NCI-H2196 (cell line): ENCODE data around the gene ARHGAP8.
"Not testable (repeated sequence)": the region's sequence is repeated elsewhere in the genome, so short reads cannot be mapped to it uniquely, and the experiment has no call there.

Experiments
- DNase-seq: peaks from one replicate; lab custom pipeline; 2025; ENCODE audit not compliant: unreplicated experiment; lab: John Stamatoyannopoulos, UW

Gene ARHGAP8

DNA sequence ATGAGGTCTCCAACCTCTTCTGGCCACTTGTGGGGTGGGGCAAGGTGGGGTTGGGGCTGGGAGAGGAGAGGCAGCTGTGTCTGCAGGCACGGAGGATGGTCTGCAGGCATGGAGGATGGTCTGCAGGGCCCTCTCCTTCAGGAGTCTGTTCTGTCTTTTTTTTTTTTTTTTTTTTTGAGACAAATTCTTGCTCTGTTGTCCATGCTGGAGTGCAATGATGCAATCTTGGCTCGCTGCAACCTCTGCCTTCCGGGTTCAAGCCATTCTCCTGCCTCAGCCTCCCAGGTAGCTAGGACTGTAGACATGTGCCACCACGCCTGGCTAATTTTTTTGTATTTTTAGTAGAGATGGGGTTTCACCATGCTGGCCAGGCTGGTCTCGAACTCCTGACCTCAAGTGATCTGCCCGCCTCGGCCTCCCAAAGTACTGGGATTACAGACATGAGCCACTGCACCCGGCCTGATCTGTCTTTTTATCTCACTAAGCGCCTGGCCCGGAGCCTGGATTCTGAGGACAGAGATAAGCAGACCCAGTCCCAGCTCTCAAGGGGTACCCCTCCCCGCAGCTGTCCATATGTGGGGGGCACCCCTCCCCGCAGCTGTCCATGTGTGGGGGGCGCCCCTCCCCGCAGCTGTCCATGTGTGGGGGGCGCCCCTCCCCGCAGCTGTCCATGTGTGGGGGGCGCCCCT, 47.7 kb downstream of the ARHGAP8 start:
- DNase-seq = not testable (repeated sequence)

DNA sequence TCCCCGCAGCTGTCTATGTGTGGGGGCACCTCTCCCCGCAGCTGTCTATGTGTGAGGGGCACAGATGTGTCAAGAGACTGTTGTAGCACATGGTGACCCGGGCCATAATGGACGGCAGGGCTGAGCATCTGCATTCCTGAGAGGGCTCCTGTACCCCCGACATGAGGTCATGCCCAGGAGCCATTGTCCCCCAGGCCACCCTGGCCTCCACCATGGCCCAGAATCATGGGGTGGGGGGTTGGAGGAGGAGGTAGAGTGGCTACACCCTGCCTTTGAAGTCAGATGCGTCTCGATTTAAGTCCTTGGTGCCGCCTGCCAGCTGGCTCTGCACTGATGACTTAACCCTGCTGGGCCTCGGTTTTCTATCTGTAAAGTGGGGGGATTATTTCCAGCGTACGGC, 49.1 kb downstream of the ARHGAP8 start:
- DNase-seq = no peak

DNA sequence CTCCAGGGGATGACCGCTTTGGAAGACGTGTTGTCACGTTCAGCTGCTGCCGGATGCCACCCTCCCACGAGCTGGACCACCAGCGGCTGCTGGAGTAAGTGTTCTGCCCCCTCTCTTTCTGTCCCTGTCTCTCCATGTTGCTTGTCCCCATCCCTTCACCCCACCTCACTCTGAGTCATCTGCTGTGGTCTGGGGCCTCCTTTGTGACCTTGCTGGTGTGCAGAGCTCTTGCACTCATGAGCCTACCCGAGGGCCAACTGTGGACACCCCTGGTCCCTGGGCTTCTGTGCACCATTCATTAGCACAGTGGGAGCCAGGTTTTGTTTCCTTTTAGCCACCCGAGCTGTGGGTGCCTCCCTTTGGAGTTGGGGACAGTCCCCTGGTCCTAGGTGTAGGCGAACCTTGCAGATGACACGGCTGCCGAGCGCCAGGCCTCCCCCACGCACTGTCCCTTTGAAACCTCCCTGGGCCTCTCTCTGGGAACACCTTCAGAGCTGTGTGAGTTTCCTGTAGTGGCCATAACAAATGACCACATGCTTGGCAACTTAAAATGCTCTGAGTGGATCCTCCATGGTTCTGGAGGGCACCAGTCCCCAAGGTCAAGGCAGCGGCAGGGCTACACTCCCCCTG, 49.8 kb downstream of the ARHGAP8 start:
- no peak for DNase-seq

DNA sequence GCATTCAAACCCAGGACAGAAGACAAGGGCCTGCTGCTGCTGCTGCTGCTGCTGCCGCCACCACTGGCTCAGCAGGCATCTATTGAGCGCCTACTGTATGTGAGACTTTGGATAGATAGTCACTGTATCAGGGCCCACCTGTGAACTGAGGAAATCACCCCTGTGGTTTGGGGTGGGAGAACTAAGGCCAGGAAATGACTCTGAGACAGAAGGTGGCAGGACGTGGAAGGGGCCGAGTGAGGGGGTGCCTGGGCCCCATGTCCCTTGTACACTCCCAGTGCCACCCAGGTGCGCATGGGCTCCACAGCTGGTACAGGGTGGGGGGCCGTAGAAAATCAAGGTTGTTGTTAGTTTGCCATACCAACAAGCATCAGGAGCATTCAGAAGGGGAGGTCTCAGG, 50.6 kb downstream of the ARHGAP8 start:
- DNase-seq = no peak

DNA sequence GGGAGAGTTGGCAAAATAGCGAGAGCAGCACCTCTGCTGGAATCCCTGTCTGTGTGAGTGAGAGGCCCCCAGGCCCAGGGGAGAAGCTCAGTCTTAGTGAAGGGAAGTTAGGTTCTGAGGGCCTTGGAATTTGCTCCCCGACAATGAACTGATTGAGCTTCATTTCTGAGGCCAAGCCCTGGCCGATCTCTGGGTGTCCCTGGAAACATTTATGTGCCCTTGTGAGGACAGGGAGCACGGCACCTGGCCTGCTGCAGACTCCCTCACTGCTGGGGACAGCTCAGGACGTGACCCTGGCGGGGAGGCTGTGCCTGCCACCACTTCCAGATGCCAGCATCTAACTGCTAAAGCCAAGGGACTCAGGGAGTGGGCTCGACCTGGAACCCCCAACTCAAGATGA, 52.0 kb downstream of the ARHGAP8 start:
- DNase-seq = no peak

DNA sequence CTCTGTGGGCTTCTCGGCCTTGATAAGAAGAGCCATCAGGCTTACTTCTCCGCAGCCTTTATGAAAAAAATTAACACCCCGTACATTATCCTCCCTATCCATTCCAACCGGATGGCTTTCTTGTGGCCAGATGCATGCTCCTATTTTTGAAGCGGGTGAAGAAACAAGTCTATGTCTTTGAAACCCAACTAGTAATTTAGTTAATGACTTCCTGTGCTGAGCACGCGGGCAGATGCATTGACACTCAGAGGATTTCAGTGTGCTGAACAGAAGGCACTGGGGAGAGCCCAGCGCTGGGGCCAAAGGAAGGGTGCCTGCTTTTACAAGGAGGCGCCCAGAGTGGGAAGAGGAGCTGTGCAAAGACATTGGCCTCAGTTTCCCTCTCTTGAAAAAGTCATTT, 53.3 kb downstream of the ARHGAP8 start:
- no peak for DNase-seq

DNA sequence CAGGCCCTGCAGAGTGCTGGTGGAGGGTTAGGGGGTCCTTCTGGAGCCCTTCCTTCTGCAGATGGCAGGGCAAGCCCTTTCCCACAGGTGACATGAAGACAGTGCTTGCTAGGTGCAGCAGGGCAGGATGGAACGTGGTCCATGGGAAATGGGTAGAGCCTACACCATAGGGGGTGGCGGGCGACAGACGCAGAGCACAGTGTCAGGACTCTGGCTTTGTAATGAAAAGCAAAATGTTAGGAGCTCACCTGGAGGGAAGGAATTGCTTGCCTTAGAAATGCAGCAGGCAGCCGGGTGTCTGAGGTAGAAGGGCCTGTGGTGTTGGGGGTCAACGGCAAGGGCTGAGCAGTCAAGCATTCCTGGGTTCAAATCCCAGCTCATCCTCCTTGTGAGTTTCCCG, 54.9 kb downstream of the ARHGAP8 start:
- DNase-seq = no peak

DNA sequence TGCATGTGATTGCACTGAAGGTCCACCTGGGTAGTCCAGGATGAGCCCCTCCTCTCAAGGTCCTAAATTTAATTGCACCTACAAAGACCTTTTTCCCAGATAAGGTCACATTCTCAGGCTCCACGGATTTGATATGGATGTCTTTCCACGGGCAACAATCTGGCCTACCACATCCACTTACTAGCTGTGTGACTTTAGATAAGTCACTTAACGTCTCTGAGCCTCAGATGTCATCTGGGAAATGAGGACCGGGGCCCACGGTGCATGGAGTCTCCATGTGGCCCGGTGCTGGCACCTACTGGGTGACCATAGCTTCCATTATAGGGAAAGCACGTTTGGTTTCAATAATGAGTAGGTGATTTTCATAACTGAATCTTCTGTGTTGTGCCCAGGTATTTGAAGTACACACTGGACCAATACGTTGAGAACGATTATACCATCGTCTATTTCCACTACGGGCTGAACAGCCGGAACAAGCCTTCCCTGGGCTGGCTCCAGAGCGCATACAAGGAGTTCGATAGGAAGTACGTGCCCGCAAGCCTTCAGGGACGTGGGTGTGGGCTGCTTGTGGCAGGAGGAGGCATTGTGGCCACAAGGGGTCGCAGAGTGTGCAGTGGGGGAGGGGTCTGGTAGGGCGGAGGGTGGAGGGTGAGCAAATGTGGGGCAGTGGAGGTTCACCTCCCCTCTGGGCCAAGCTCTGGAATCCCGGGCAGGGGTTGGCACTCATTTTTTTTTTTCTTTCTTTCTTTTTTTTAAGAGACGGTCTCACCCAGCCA, 55.7 kb downstream of the ARHGAP8 start:
- no peak for DNase-seq

DNA sequence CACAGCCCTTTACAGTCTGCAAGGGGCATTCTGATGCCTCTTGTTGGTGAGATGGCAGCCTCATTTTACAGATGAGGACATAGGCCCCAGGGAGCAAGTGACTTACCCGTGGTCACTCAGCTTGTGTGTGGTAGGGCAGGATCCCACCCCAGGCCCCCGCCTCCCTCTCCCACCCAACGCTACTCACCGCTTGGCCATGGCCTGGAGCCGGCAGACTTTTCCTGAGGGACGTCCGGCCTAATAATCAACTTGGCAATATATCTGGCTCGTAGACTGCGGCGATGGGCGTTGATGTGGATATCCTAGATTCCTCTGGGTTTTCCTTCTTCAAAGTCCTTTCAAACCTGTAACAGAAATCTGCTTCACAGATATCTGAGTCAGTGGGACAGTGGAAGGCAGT, 57.1 kb downstream of the ARHGAP8 start:
- DNase-seq = no peak

DNA sequence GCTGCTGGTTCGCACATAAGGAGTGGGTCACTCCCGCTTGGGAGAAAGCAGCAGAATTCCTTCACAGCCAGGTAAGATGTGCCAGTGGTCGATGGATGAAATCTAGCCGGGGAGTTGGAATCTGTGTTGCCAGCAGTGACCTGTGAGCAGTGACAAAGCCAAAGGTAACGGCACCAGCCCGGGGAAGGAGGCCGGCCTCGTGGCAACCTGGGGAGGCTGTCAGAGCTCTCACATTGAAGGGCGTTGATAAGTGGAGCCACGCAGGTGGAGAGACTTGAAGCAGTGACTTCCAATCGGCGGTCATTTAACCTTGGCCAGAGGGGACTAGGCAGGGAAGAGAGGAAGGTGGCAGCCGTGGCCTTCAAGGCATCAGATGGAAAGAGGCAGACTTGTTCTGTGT, 58.8 kb downstream of the ARHGAP8 start:
- no peak for DNase-seq

DNA sequence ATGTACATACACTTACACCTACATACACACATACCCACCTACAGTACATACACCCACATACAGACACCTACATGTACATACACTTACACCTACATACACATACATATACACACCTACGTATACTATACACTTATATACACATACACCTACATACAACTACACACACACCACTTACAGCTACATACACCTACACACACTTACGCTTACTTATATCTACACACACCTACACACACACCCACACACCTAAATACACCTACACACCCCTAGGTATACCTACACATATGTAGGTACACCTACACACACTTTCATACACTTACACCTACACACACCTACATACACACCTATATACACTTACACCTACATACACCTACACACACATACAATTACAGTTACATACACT, 61.0 kb downstream of the ARHGAP8 start:
- DNase-seq = no peak

DNA sequence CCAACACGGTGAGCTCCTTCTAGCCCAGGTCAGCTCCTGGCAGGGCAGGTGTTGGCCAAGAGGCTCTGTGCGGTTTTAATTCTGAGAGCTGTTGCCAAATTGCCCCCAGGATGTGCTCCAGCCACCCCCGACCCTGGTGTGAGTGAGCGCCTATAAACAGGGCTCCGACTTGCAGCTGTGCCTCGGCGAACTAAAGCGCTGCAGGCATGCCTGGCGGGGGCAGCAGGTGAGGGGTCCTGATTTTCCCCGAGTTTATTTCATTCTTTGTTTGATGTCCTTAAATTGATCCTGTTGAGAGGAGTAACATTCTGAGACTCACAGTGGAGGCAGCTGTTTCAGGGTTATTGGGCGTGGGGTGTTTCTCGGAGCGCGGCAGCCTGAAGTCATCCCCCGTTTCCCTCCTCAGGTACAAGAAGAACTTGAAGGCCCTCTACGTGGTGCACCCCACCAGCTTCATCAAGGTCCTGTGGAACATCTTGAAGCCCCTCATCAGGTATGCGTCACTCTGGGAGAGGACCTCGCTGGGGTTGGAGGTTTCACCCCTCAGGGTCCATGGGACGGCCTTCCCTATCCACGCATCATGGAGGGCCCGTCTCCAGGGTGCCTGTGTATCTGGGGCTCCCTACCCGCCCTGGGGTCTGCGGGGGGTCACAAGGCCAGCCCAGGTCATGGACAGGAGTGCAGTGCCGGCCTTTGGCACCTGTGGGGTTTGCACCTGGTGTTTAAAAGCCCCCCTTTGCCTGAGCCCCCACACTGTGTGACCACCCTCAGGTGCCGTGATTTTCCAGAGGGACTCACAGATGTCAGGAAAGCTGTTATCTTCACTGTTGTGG, 62.1 kb downstream of the ARHGAP8 start:
- no peak for DNase-seq

DNA sequence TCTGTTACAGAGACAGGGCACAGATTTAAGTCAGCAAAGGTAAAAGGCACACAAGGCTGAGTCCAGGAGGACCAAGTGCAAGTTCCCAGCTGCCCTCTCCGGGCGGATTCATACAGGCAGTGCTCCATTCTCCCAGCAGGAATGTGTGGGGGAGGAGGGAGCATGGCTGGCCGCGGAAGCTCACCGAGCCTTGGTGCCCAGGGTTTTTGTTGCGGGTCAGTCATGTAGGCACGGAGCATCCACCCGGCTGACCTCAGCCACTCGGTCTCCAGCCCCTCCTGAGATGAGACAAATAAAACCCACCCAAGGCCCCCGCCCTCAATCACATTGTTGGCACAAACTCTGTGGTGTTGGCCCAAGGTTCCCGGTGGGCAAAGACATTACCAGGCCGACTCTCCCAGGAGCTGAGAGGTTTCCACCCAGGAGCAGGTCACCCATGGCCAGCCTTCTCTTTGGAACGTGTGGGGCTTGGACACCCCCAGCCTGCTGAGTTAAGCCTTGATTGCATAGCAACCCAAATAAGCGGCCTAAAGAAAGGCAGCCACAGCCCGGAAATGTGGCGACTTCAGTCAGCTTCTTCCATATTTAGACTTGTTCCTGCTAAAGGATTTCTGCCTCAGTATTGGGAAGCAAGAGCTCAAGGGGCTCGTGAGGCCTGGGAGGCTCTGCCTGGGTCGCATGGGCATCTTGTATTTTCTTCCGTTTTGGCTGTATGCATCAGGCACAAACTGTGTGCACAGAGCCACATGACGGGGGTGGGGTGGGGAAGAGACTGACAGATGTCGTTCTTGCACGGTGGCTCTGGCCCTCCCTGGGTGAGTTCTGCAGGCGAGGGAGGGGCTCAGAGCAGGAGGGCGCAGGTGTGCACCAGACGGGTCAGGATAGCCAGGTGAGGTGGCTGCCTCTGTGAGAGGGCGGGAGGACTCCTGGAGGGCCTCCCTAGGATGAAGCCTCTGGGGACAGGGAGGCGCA, 63.0 kb downstream of the ARHGAP8 start:
- DNase-seq = no peak

DNA sequence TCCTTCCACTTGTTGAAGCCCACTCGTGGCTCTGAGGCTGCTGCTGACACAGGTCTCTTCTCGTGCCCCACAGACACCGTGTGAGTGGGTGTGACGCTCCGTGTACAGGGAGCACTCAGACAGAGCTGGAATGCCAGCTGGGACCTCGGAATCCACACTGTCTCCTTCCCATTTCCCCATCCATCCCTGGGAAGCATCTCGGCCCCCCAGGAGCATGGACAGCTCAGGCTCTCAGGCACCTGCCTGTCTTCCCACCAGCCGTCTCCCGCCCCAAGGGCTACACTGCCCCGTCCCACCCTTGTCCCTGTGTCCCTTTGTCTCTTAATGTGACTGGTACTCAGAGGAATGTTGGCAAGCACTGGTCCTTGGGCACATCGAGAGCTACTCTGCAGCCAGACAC, 63.8 kb downstream of the ARHGAP8 start:
- DNase-seq = no peak

DNA sequence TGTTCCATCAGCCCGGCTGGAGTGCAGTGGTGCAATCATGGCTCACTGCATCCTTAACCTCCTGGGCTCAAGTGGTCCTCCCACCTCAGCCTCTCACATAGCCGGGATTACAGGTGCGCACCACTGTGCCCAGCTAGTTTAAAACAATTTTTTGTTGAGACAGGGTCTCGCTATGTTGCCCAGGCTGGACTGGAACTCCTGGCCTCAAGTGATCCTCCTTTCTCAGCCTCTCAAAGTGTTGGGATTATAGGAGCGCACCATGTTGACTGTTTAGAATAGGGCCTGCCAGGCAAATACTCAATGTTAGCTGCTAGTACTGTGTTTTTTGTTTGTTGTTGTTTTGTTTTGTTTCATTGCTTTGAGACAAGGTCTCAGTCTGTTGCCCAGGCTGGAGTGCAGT, 66.4 kb downstream of the ARHGAP8 start:
- DNase-seq = no peak

DNA sequence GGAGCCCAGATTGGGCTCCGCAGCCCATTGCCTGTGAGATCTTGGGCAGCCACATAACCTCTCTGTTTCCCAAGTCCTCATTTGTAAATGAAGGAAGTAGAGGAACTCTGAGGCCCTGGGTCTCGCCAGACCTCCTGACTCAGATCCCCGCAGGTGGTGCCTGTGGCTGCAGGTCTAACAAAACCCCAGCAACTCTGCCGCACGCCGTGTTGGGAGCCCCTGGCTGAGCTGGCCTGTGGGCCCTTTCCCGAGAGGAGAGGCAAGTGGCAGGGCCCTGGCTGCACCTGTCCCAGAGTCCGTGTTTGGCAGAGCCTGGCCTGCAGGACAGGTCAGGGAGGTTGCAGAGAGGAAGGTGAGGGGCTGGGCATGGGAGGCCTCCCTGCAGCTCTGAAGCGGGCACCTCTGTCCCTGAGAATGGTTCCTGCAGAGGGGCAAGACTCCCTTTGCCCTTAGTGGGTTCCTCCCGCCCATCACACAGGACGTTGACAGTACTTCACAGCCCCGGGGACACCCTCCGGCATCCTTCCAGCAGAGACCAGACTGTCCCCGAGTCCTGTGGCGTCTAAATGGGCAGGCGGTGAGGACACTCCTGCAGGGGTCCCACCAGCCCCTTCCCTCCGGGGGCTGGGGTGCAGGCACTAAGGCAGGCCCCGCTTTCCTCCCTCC, 67.7 kb downstream of the ARHGAP8 start:
- no peak for DNase-seq

DNA sequence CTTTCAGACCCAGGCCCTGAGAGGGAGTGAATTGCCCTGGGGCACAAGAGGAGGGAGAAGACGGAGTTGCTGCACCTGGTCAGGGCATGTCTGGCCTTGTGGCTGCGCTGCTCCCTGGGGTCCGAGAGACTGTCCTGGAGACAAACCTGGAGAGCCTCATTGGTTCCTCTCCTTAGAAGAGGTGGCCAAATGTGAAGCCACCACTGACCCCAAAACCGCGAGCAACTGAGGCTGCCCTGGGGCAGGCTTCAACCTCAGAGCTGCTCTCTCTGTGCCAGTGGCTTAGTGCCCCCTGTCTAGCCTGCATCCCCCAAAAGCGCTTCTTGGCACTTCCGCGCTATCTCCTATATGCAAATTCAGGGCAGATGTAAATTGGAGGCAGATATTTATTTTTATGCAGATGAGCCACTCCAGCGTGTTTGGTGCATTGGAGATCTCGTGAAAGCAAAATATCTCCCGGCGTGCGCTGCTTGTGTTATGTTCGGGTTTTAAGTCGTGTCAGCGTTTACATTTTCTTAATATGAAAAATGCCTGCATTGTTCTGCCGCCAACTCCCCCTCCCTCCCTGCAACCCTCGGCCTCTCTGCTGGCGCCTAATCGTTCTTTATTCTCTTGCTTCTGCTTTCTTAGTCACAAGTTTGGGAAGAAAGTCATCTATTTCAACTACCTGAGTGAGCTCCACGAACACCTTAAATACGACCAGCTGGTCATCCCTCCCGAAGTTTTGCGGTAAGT, 69.5 kb downstream of the ARHGAP8 start:
- DNase-seq = no peak

DNA sequence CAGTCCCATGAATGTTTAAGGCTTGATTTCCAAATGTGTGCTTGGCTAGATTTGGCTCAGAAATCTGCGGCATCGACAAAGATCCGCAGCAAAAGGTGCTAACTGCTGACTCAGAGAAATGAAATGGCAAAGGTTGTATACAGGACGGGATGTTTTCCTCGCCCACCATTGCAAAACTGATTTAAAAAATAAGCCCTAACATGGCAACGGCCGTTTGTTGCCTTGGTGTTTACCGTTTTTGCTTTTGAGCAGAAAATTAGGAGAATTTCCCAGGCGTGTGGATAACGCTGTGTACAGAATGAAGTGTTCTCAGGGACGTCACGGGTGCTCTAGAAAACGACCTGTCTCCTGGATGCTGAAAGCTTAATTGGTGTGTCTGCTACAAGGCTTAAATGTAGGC, 70.2 kb downstream of the ARHGAP8 start:
- no peak for DNase-seq

DNA sequence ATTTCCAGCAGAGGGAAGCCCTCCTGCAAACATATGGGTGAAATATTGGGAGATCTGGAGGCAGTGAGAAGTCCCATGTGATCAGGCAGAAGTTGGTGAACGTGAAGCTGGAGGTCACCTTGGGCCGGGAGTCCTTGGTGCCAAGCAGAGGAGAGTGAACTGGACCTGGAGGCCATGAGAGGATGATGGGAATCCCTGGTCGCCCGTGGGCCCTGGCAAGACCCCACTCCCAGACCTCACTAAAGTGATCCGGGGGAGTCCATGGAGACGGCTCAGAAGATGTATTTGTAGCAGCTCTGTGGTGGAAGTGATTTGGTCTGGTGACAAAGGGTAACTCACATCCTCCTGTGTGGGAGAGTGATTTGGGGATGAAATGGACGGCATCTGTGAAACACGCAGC, 71.0 kb downstream of the ARHGAP8 start:
- DNase-seq = no peak
